PC-3 (cell line): ENCODE results near the gene FAM107B. TPM values are rescaled to one million over a fixed set of nuclear protein-coding genes. Genes with fewer than 3 reads are reported as not detected.
A peak's percentile ranks its signal among the peaks of the same experiment; 100 is the strongest.

Experiments used
- ATAC-seq: fragments of 200-7000 bp; cut with Tn5 transposase; 2 replicates; pipeline ENCODE4 v1.9.1; 2020; ENCODE audit warnings: mild to moderate bottlenecking, moderate library complexity
- BruUV-seq: library from RNA; stranded (reverse); fragments of 400-500 nt; replicated peaks from 2 replicates; lab custom pipeline; 2021; lab: Mats Ljungman, UMichigan
- CTCF ChIA-PET: fragments of 300-600 bp; sonication (Branson Sonifier 250); formaldehyde crosslinking; loops from one replicate; lab custom pipeline; 2022; ENCODE audit warnings: antibody characterized with exemption; lab: Charles Lee
- POLR2A ChIA-PET: fragments of 300-600 bp; sonication (Branson Sonifier 250); formaldehyde crosslinking; loops from one replicate; lab custom pipeline; 2022; ENCODE audit warnings: antibody characterized with exemption; ENCODE audit not compliant: unreplicated experiment; lab: Charles Lee
- DNase-seq: peaks from one replicate; pipeline ENCODE4 v3.0.0-alpha.2; 2015
- H2AFZ ChIP-seq: fragments of 300-600 bp; sonication (generic); 2 replicates; pipeline ENCODE4 v1.6.0; 2016; ENCODE audit warnings: antibody characterized with exemption, low read length
- H3F3A ChIP-seq: fragments of 300-600 bp; sonication (generic); one replicate; pipeline ENCODE4 v1.6.0; 2017; ENCODE audit warnings: antibody characterized with exemption, low read length, control low read depth, mild to moderate bottlenecking; ENCODE audit not compliant: unreplicated experiment
- H3K27ac ChIP-seq: fragments of 300-600 bp; sonication (generic); 2 replicates; pipeline ENCODE4 v1.5.1; 2016; ENCODE audit warnings: mild to moderate bottlenecking, low read length
- H3K27me3 ChIP-seq: fragments of 300-600 bp; sonication (generic); 2 replicates; pipeline ENCODE4 v1.6.1; 2016; ENCODE audit warnings: low read length, mixed read lengths
- H3K36me3 ChIP-seq: fragments of 300-600 bp; sonication (generic); 2 replicates; pipeline ENCODE4 v1.6.1; 2016; ENCODE audit warnings: low read depth, mixed run types, low read length, mixed read lengths
- H3K4me1 ChIP-seq: fragments of 300-600 bp; sonication (generic); 2 replicates; pipeline ENCODE4 v1.5.1; 2016; ENCODE audit warnings: low read length; ENCODE audit not compliant: insufficient read depth
- H3K4me2 ChIP-seq: fragments of 300-600 bp; sonication (generic); 2 replicates; pipeline ENCODE4 v1.6.0; 2016; ENCODE audit warnings: low read length
- H3K4me3 ChIP-seq: fragments of 300-600 bp; sonication (generic); 2 replicates; pipeline ENCODE4 v1.5.1; 2016; ENCODE audit warnings: mild to moderate bottlenecking, low read length, mixed read lengths
- H3K79me2 ChIP-seq: fragments of 300-600 bp; sonication (generic); 2 replicates; pipeline ENCODE4 v1.6.1; 2017; ENCODE audit warnings: low read length, mixed read lengths
- H3K9ac ChIP-seq: fragments of 300-600 bp; sonication (generic); 2 replicates; pipeline ENCODE4 v1.6.0; 2016; ENCODE audit warnings: mild to moderate bottlenecking, low read length
- H3K9me2 ChIP-seq: fragments of 300-600 bp; sonication (generic); replicated peaks from 2 replicates; pipeline ENCODE4 v1.6.1; 2016; ENCODE audit warnings: mixed run types, low read length, mixed read lengths
- H3K9me3 ChIP-seq: fragments of 300-600 bp; sonication (generic); 2 replicates; pipeline ENCODE4 v1.6.1; 2016; ENCODE audit warnings: low read length, mixed read lengths
- H4K20me1 ChIP-seq: fragments of 300-600 bp; sonication (generic); 2 replicates; pipeline ENCODE4 v1.6.1; 2016; ENCODE audit warnings: low read length, mixed read lengths
- EZH2 ChIP-seq: fragments of 300-600 bp; sonication (generic); IDR thresholded peaks from one replicate; pipeline ENCODE4 v1.6.1; 2017; ENCODE audit warnings: antibody characterized with exemption, mild to moderate bottlenecking, low read length; ENCODE audit not compliant: unreplicated experiment
- EZH2phosphoT487 ChIP-seq: fragments of 300-600 bp; sonication (generic); IDR thresholded peaks from 2 replicates; pipeline ENCODE4 v1.6.1; 2018; ENCODE audit warnings: mild to moderate bottlenecking, antibody characterized with exemption, low read length, borderline replicate concordance
- intact Hi-C: fragments of 100-400 bp; cut with micrococcal nuclease; formaldehyde crosslinking; loops from 2 replicates; pipeline ENCODE4 v1.9.0; 2023
- total RNA-seq: library from RNA; depleted of rRNA; stranded (reverse); fragments of >200 nt; gene quantifications from 2 replicates; pipeline ENCODE4 v1.2.3, GENCODE V29; 2014
- TF ChIP-seq, protein P1 (sequence below): fragments of 300-600 bp; sonication (generic); conservative IDR thresholded peaks from 2 replicates; pipeline ENCODE4 v1.5.1; 2017; ENCODE audit warnings: antibody characterized with exemption, low read depth, mild to moderate bottlenecking, low read length

The FAM107B gene
- total RNA-seq, 1 experiment from 2014 or later: 36.6 TPM

DNA sequence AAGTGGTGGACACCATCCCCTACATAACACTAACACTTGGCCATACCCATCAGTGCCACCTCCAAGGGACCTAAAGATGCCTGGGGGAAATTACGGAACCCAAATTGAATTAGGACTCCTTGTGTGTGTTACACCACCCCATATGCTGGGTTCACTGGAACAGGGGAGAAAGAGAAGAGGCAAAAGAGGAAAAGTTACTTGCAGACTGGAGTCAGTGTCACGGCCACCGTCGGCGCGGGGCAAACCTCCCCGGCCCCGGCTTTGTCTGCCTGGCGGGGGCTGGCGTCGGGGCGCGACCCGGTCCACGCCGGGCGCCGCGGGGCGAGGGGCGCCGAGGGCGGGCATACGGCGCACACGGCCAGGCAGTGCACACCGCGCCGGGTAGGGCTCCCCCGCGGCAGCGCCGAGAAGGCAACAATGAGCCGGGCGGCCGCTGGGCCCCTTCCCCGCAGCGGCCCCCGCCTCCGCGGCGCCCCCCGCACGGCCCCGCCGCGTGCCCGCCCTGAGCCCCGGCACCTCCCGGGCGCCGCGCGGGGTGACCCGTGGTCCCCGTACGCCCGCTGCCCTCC, 171.1 kb downstream of the FAM107B start:
- ChIA-PET POLR2A (no interaction called here), CTCF (no interaction called here)
- Histone ChIP-seq H3K9me3 (no peaks in the 10 kb centered on the region), H3K27ac (no peak overlapping the region), H2AFZ (no peak overlapping the region), H3K4me1 (peaks cover 15% of the 10 kb centered on the region), H3K79me2 (peaks cover 51% of the 10 kb centered on the region), H3K27me3 (no peaks in the 10 kb centered on the region), H3K4me3 (peak overlapping the region; percentile 95), H4K20me1 (peaks cover 25% of the 10 kb centered on the region), H3K9me2 (no peaks in the 10 kb centered on the region), H3K4me2 (peak overlapping the region; percentile 89), H3K9ac (peak overlapping the region; percentile 85), H3F3A (no peaks in the 10 kb centered on the region), H3K36me3 (peaks cover 19% of the 10 kb centered on the region)
- ATAC-seq (peak; percentile 2; the same call in 1 of the 2 replicates), DNase-seq (peak; percentile 8)
- BruUV-seq: no TSS peak
- intact Hi-C loops: loop anchor here (2.0 to 5.0 kb wide), 4 partner anchors 25 to 234 kb away; partner anchors contain the start of genes CDNF, HSPA14 and MSANTD7
- TF ChIP-seq EZH2phosphoT487: no peak
- TF ChIP-seq EZH2: no peak
- TF ChIP-seq, protein P1, sequence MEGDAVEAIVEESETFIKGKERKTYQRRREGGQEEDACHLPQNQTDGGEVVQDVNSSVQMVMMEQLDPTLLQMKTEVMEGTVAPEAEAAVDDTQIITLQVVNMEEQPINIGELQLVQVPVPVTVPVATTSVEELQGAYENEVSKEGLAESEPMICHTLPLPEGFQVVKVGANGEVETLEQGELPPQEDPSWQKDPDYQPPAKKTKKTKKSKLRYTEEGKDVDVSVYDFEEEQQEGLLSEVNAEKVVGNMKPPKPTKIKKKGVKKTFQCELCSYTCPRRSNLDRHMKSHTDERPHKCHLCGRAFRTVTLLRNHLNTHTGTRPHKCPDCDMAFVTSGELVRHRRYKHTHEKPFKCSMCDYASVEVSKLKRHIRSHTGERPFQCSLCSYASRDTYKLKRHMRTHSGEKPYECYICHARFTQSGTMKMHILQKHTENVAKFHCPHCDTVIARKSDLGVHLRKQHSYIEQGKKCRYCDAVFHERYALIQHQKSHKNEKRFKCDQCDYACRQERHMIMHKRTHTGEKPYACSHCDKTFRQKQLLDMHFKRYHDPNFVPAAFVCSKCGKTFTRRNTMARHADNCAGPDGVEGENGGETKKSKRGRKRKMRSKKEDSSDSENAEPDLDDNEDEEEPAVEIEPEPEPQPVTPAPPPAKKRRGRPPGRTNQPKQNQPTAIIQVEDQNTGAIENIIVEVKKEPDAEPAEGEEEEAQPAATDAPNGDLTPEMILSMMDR: no peak

DNA sequence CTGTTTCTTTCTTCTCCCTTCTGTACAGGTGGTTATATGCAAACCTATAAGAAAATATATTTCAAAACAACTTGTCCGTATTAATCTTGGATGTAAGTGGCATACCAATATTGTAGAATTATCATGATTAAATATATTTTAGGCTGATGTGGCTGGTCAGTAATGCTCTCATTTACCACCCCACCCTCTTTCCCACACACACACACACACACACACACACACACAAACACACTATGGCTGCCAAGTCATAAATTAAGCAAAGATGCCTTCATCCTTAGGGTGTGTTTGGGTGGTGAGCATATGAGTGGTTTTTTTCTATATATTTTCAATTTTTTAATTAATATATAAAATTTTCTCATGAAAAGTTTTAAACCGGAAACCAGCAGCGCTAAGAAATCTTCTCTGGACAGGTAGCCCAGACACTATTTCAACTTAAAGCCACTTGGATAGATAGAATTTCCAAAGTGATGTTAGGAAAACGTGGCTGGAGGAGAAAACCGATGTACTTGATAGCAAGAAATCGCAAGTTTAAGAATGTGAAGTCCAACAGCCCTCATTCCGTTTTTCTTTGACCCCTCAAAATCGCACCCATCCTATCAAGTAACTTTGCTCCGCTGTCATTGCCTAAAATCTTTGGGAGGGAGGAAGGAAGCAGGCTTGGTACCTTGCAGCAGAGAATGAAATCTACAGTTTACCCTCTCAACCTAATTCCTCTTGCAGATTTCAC, 171.7 kb downstream of the FAM107B start:
- Histone ChIP-seq H2AFZ (no peak overlapping the region), H3K27ac (peak overlapping the region; percentile 52), H3F3A (no peaks in the 10 kb centered on the region), H3K4me1 (peaks cover 15% of the 10 kb centered on the region), H3K4me3 (peak overlapping the region; percentile 95), H3K79me2 (peaks cover 57% of the 10 kb centered on the region), H3K4me2 (peak overlapping the region; percentile 89), H3K9me3 (no peaks in the 10 kb centered on the region), H3K9ac (peak overlapping the region; percentile 85), H4K20me1 (peaks cover 25% of the 10 kb centered on the region), H3K9me2 (no peaks in the 10 kb centered on the region), H3K27me3 (no peaks in the 10 kb centered on the region), H3K36me3 (peaks cover 24% of the 10 kb centered on the region)
- DNase-seq (peak; percentile 10), ATAC-seq (no peak)
- BruUV-seq: TSS peak; percentile 48
- intact Hi-C loops: loop anchor here (1.0 to 5.0 kb wide), 3 partner anchors 24 to 234 kb away; partner anchors contain the start of genes CDNF, HSPA14 and MSANTD7
- ChIA-PET POLR2A (interaction anchor here (0.8 kb wide), 1 partner anchor 82 kb away, joined by 5 read pairs; no protein-coding TSS in a partner anchor), CTCF (no interaction called here)
- no peak for TF ChIP-seq EZH2phosphoT487
- TF ChIP-seq, protein P1: no peak
- TF ChIP-seq EZH2: no peak
